CD14-positive monocyte (primary cell): ENCODE data around the gene TOR4A. TPM values are rescaled to one million over a fixed set of nuclear protein-coding genes. Genes with fewer than 3 reads are reported as not detected.

Experiments used
- DNase-seq, 3 donors: peaks; one replicate each; pipeline ENCODE4 v3.0.0-alpha.2; 2011 to 2022
- H2AFZ ChIP-seq: 2 replicates; pipeline ENCODE4 v1.6.0; 2012; ENCODE audit warnings: mild to moderate bottlenecking, low read depth, low read length, inconsistent platforms; ENCODE audit not compliant: insufficient read depth, poor library complexity, severe bottlenecking
- H3K27ac ChIP-seq, 2 donors: 1 replicate in 1 of 2; 2 replicates in 1 of 2; pipeline ENCODE4 v1.5.1; 2012 to 2013; ENCODE audit warnings: low read length in 2 of 2, control low read depth in 1 of 2, inconsistent platforms in 1 of 2, low read depth in 1 of 2, mild to moderate bottlenecking in 1 of 2
- H3K27me3 ChIP-seq, 2 donors: one replicate each; pipeline versions ENCODE4 v1.6.0 to v1.6.1; 2011 to 2013; ENCODE audit warnings: low read length in 2 of 2; ENCODE audit not compliant: control insufficient read depth in 2 of 2, insufficient read depth in 2 of 2
- H3K36me3 ChIP-seq, 2 donors: replicated peaks in 1 of 2; 1 replicate in 1 of 2; 2 replicates in 1 of 2; pipeline versions ENCODE4 v1.5.1 to v1.6.1; 2012 to 2013; ENCODE audit warnings: low read length in 2 of 2, control low read depth in 1 of 2, inconsistent platforms in 1 of 2, mild to moderate bottlenecking in 1 of 2; ENCODE audit not compliant: insufficient read depth in 2 of 2, control insufficient read depth in 1 of 2
- H3K4me1 ChIP-seq, 2 donors: 1 replicate in 1 of 2; 2 replicates in 1 of 2; pipeline versions ENCODE4 v1.5.1 to v1.6.1; 2012 to 2013; ENCODE audit warnings: low read length in 2 of 2, control low read depth in 1 of 2, inconsistent platforms in 1 of 2, mild to moderate bottlenecking in 1 of 2, moderate library complexity in 1 of 2; ENCODE audit not compliant: insufficient read depth in 2 of 2, control insufficient read depth in 1 of 2
- H3K4me2 ChIP-seq: replicated peaks from 2 replicates; pipeline ENCODE3; 2012; ENCODE audit warnings: low read length, moderate library complexity, mild to moderate bottlenecking; ENCODE audit not compliant: poor library complexity, severe bottlenecking; ENCODE audit errors: extremely low read depth
- H3K4me3 ChIP-seq, 3 experiments: fragments of 200-600 bp in 1 of 3; sonication (generic) in 1 of 3; replicated peaks in 1 of 3; 1 replicate in 2 of 3; 2 replicates in 1 of 3; pipeline ENCODE4 v1.5.1; 2011 to 2013; ENCODE audit warnings: low read length in 3 of 3, mild to moderate bottlenecking in 3 of 3, control low read depth in 2 of 3, low read depth in 2 of 3, inconsistent platforms in 1 of 3, moderate library complexity in 1 of 3
- H3K79me2 ChIP-seq: 2 replicates; pipeline ENCODE4 v1.6.0; 2012; ENCODE audit warnings: mild to moderate bottlenecking, control low read depth, inconsistent platforms, low read length, moderate library complexity; ENCODE audit not compliant: insufficient read depth
- H3K9ac ChIP-seq: 2 replicates; pipeline ENCODE4 v1.6.0; 2017; ENCODE audit warnings: low read length, mild to moderate bottlenecking; ENCODE audit not compliant: insufficient read depth, poor library complexity, severe bottlenecking
- H3K9me3 ChIP-seq, 2 donors: replicated peaks in 1 of 2; 1 replicate in 1 of 2; 2 replicates in 1 of 2; pipeline versions ENCODE4 v1.5.1 to v1.6.1; 2012 to 2013; ENCODE audit warnings: low read length in 2 of 2, control low read depth in 1 of 2; ENCODE audit not compliant: control insufficient read depth in 1 of 2, insufficient read depth in 1 of 2
- H4K20me1 ChIP-seq: 2 replicates; pipeline ENCODE4 v1.6.0; 2012; ENCODE audit warnings: mild to moderate bottlenecking, low read length, control low read depth, moderate library complexity; ENCODE audit not compliant: insufficient read depth
- H3K27ac Mint-ChIP-seq, 7 donors: one replicate each; pipeline ENCODE4 v1.8.0; 2020; ENCODE audit warnings: mild to moderate bottlenecking in 7 of 7, mixed read lengths in 7 of 7, moderate library complexity in 6 of 7, inconsistent platforms in 2 of 7
- H3K27me3 Mint-ChIP-seq, 3 donors: one replicate each; pipeline ENCODE4 v1.8.0; 2021 to 2022; ENCODE audit warnings: low read depth in 3 of 3, mild to moderate bottlenecking in 3 of 3, mixed read lengths in 3 of 3, moderate library complexity in 3 of 3, inconsistent platforms in 1 of 3
- H3K36me3 Mint-ChIP-seq, 2 donors: one replicate each; pipeline ENCODE4 v1.8.0; 2020; ENCODE audit warnings: mixed read lengths in 2 of 2, inconsistent platforms in 1 of 2, mild to moderate bottlenecking in 1 of 2
- H3K4me1 Mint-ChIP-seq: one replicate; pipeline ENCODE4 v1.8.0; 2020; ENCODE audit warnings: mild to moderate bottlenecking, mixed read lengths
- H3K4me3 Mint-ChIP-seq, 2 donors: one replicate each; pipeline ENCODE4 v1.8.0; 2020; ENCODE audit warnings: mild to moderate bottlenecking in 2 of 2, mixed read lengths in 2 of 2, moderate library complexity in 1 of 2
- H3K9me3 Mint-ChIP-seq, 7 donors: one replicate each; pipeline ENCODE4 v1.8.0; 2020 to 2022; ENCODE audit warnings: mixed read lengths in 7 of 7, mild to moderate bottlenecking in 6 of 7, moderate library complexity in 6 of 7, inconsistent platforms in 2 of 7
- CTCF ChIP-seq: fragments of 200-600 bp; IDR thresholded peaks from one replicate; pipeline ENCODE4 v1.8.0; 2022; ENCODE audit warnings: antibody characterized with exemption, mild to moderate bottlenecking
- whole genome bisulfite sequencing: methylation state at CpG from one replicate; pipeline ENCODE4 v1.1.5; 2013; ENCODE audit warnings: missing lambda C conversion rate; ENCODE audit not compliant: insufficient coverage; 5-methylcytosine and 5-hydroxymethylcytosine counted together
- intact Hi-C, 2 donors: fragments of 100-400 bp; cut with micrococcal nuclease; formaldehyde crosslinking; loops; one replicate each; pipeline versions ENCODE4 v1.15.0 to v1.15.1; 2023
- polyA plus RNA-seq, 3 donors: library from polyadenylated mRNA; depleted of rRNA in 1 of 3; unstranded in 2 of 3; stranded (reverse) in 1 of 3; fragments of 300-500 nt in 2 of 3; fragments of >200 nt in 1 of 3; fragmentation: Illumina TruSeq in 2 of 3; gene quantifications; 1 replicate in 2 of 3; 2 replicates in 1 of 3; pipeline ENCODE4 v1.2.3, GENCODE V29; 2012 to 2021

Gene TOR4A
- polyA plus RNA-seq, 3 donors, result 13.7 to 17.6 (median 15.4) TPM

GRCh38 chr9:137281345-137282116 lies 4.0 kb downstream of the TOR4A start:
- H2AFZ ChIP-seq, result no peak overlapping the region
- peak overlapping the region; percentile 36 for H3K4me2 ChIP-seq
- H3K36me3 ChIP-seq, result peaks cover 26 to 47% of the 10 kb centered on the region in 2 donors
- TF ChIP-seq CTCF, result no peak
- no peak overlapping the region for H3K9ac ChIP-seq
- Mint-ChIP-seq H3K27ac (peak overlapping the region in 4 of 7 donors; percentile 31 to 87 (median 50)), H3K9me3 (peaks cover 0 to 11% (median 7%) of the 10 kb centered on the region in 7 donors), H3K36me3 (peaks cover 29 to 38% of the 10 kb centered on the region in 2 donors), H3K4me1 (peaks cover 40% of the 10 kb centered on the region), H3K27me3 (peaks cover 0 to 3% (median 1%) of the 10 kb centered on the region in 3 donors), H3K4me3 (no peak overlapping the region)
- intact Hi-C loops, result no loop called here
- 94% methylated on average over 28 of the region's 39 CpGs for WGBS
- H3K4me3 ChIP-seq, result no peak overlapping the region
- no peak overlapping the region for H3K27ac ChIP-seq
- peaks cover 35 to 82% of the 10 kb centered on the region in 2 donors for H3K4me1 ChIP-seq
- H3K9me3 ChIP-seq, result peaks cover 0 to 8% of the 10 kb centered on the region in 2 donors
- peaks cover 71% of the 10 kb centered on the region for H4K20me1 ChIP-seq
- H3K27me3 ChIP-seq, result no peaks in the 10 kb centered on the region
- H3K79me2 ChIP-seq, result peaks cover 52% of the 10 kb centered on the region
- no peak for DNase-seq

GRCh38 chr9:137286975-137287383 lies 9.5 kb downstream of the TOR4A start:
- H3K4me3 Mint-ChIP-seq, result peak overlapping the region in 1 of 2 donors; percentile 7
- WGBS, result 68% methylated on average over 12 of the region's 14 CpGs

More at GRCh38 chr9:137286975-137287383, 9.5 kb downstream of the TOR4A start:
- Histone ChIP-seq H3K4me2 (no peak overlapping the region), H3K9ac (no peak overlapping the region), H3K4me3 (no peak overlapping the region), H3K27me3 (no peaks in the 10 kb centered on the region), H4K20me1 (peaks cover 29% of the 10 kb centered on the region), H3K27ac (no peak overlapping the region), H3K79me2 (no peaks in the 10 kb centered on the region), H3K36me3 (peaks cover 10 to 22% of the 10 kb centered on the region in 2 donors), H3K4me1 (peaks cover 11 to 29% of the 10 kb centered on the region in 2 donors), H3K9me3 (peaks cover 0 to 8% of the 10 kb centered on the region in 2 donors), H2AFZ (no peak overlapping the region)
- no peak overlapping the region for H3K27ac Mint-ChIP-seq
- H3K36me3 Mint-ChIP-seq, result peaks cover 21 to 26% of the 10 kb centered on the region in 2 donors
- H3K9me3 Mint-ChIP-seq, result peaks cover 0 to 11% (median 7%) of the 10 kb centered on the region in 7 donors
- peaks cover 26% of the 10 kb centered on the region for H3K4me1 Mint-ChIP-seq
- intact Hi-C loops, result no loop called here
- TF ChIP-seq CTCF, result no peak
- peak in 2 of 3 donors; percentile 32 to 34 for DNase-seq
- peaks cover 4 to 7% (median 5%) of the 10 kb centered on the region in 3 donors for H3K27me3 Mint-ChIP-seq
